ENCODE measurements around the gene TUBA3D.
"Not testable (repeated sequence)": the region's sequence is repeated elsewhere in the genome, so short reads cannot be mapped to it uniquely, and the experiment has no call there.

TUBA3D gene

GRCh38 chr2:131475831-131476230 lies at the start of gene TUBA3D:
Gene TUBA3D, plus strand, starts transcription at chr2:131476119. Its CDS starts 81 bp downstream, at chr2:131476200.
- no peak for DNase-seq

DNA sequence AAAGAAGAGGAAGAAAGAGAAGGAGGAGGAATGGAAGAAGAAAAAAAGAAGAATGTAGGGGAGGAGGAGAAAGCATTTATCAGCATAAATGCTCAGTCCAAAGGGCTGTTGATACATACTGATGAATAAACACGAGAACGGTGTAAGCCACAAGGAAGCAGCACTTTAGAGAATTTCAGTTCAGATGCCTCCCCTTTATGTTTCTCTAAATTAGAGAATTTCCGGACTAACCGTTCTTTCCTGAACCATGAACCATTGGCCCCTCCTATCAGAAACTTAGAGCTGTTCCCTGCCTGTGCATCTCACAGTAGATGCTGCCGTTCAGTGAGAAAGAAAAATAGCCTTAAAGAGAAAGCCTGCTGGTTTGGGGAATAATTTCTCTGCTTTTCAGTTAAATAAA lies 49.2 kb upstream of the TUBA3D start:
- DNase-seq, result no peak

DNA sequence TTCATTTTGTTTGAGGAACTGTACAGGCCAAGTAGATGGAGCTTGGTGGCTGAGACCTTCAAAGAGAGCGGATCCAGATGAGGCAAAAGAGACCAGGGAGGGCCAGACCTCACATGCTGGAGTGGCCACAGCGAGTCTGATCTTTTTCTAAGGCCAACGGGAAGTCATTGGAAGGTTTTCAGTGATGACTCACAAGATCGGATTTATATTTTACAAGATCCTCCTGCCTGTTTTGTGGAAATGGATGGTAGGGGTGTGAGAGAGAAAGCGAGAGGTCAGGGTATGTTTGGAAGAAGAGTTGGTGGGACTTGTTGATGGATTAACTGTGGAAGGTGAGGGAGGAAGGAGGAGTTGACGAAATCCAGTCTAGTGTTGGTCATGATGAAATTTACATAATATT lies 44.6 kb upstream of the TUBA3D start:
- no peak for DNase-seq

- not testable (repeated sequence) for DNase-seq
Observed at GRCh38 chr2:131440742-131441468, 35.0 kb upstream of the TUBA3D start.

DNA sequence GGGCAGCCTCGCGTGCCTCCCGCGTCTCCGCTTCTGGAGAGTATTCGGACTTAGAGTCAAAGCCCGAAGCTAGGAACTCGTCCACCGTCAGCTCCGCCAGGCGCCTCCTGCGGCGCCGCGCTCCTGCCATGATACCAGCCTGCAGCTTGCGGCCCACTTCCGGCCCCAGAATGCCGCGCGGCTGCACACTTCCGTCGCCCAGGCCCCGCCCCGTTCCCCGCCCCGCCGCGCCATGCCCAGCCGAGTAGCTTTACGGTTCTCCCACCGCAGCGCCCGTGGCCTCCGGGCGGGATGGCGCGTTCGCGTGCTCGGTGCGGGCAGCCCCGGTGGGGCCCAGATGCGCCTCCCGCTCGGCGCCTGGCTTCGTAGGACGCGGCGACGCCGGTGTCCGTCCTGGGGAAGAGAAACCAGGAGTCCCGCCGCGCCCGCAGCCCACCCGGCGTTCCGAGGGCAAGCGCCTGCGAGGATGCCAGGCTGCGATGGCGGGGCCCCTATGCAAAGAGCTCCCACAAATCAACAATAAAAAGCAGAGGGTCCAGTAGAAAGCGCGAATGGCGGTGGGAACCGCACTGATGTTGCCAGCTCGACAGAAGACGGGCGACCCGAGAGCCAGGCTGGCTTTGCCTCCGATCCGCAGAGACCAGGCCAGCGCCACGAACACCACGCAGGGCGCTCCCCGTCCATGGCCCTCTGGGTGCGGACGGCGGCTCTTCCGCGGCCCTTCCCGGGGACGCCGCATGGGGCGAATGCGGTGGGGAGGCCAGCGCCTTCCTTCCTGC lies 31.0 kb upstream of the TUBA3D start:
- DNase-seq, result not testable (repeated sequence)

GRCh38 chr2:131445515-131445797 lies 30.5 kb upstream of the TUBA3D start:
- DNase-seq, result not testable (repeated sequence)

GRCh38 chr2:131445896-131446295 lies 30.0 kb upstream of the TUBA3D start:
- no peak for DNase-seq

- not testable (repeated sequence) for DNase-seq
Observed at GRCh38 chr2:131447981-131448380, 27.9 kb upstream of the TUBA3D start.

GRCh38 chr2:131451265-131451949 lies 24.5 kb upstream of the TUBA3D start:
- DNase-seq, result not testable (repeated sequence)

- DNase-seq, result not testable (repeated sequence)
Observed at GRCh38 chr2:131454914-131455313, 21.0 kb upstream of the TUBA3D start.

DNA sequence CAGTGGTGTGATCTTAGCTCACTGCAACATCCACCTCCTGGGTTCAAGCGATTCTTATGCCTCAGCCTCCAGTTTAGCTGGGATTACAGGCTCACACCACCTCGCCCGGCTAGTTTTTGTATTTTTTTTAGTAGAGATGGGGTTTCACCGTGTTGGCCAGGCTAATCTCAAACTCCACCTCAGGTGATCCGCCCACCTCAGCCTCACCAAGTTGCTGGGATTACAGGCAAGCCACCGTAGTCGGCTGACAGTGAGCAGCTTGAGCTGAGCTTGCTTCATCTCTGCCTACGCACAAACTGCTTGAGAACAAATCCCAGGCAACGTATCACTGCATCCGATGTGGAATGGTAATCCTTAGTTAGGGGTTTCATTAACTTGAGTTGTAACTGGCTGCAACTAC lies 8.2 kb upstream of the TUBA3D start:
- DNase-seq, result not testable (repeated sequence)

GRCh38 chr2:131470944-131471343 lies 5.0 kb upstream of the TUBA3D start:
- DNase-seq, result not testable (repeated sequence)

DNA sequence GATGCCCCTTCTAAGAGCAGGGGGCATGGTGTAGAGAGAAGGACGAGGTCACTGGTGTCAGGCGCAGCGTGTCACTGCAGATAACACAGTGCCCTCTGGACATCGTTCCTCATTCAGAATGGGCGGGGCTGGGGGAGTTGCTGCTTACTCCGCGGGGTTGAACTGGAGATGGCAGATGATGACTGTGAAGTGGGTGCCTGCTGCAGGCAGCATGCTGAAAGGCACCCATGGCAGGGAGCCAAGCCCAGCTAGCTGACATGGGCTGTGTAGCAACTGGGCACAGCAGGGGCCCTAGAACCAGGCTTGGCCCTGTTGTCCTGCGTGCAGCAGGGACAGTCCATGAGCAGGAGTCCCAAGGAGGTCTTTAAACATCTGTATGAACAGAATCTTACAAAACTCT lies 4.3 kb upstream of the TUBA3D start:
- DNase-seq, result not testable (repeated sequence)

DNA sequence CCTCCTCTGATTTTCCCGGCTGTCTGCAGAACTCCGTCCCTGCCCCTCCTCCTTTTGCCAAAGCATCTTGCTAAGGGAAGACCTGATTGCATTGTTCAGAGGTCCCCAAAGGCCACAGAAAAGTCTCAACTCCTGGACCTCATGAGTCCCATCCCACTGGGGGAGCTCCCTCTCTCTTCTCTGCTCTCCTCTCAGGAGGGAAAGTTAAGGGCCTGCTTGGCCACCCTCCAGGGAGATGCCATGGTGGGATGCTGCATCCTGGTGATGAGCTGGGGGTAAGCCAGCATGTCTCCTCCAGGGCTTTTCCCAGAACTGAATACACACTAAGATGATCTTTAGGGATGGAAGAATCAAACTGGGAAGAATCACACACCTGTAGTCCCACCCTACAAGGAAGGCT lies 2.7 kb upstream of the TUBA3D start:
- not testable (repeated sequence) for DNase-seq

- DNase-seq, result not testable (repeated sequence)
Observed at GRCh38 chr2:131476363-131476762, 444 bp downstream of the TUBA3D start.

DNA sequence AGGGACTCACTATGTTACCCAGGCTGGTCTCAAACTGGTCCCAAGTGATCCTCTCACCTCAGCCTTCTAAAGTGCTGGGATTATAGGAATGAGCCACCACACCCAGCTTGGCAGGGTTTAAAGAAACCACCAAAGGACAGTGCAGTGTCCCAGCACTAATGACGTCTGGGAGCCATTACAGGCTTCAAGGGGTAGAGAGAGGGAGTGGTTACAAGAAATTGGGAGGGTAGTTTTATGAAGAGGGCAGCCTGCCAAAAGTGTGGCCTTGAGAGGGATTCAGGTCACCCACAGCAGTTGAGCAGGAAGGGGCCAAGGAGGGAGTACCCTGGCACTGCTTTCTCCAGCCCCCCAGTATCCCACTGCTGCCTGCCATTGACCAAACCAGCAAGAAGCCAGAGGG lies 1.3 kb downstream of the TUBA3D start:
- DNase-seq, result not testable (repeated sequence)

DNA sequence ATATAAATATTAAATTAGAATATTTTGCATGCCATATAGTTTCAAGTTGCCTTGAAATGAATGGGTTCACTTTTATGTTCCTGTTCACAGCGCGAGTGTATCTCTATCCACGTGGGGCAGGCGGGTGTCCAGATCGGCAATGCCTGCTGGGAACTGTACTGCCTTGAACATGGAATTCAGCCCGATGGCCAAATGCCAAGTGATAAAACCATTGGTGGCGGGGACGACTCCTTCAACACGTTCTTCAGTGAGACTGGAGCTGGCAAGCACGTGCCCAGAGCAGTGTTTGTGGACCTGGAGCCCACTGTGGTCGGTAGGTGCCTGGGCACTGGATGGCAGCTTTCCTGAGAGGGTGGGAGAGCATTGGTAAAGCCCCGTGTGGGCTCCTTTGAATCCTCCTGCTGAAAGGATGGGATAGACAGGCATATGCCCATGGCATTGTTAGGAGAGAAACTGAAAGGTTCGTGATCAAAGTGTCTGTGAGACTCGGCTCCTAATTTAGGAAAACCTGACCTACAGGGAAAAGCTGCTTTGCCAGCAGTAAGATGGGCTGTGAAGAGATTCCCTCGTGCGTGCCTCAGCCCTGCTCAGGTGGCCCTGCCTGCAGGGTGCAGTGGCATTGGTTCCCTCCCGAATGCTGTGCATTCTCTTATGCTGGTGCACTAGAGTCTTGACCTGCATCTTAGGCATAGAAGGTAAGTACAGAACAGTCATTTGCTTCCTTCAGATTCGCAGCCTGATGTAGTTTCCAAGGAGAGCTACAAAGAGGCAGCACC lies 2.3 kb downstream of the TUBA3D start:
- DNase-seq, result not testable (repeated sequence)

- DNase-seq, result not testable (repeated sequence)
Observed at GRCh38 chr2:131478850-131479461, 3.0 kb downstream of the TUBA3D start.

GRCh38 chr2:131480351-131480750 lies 4.4 kb downstream of the TUBA3D start:
- DNase-seq, result not testable (repeated sequence)

DNA sequence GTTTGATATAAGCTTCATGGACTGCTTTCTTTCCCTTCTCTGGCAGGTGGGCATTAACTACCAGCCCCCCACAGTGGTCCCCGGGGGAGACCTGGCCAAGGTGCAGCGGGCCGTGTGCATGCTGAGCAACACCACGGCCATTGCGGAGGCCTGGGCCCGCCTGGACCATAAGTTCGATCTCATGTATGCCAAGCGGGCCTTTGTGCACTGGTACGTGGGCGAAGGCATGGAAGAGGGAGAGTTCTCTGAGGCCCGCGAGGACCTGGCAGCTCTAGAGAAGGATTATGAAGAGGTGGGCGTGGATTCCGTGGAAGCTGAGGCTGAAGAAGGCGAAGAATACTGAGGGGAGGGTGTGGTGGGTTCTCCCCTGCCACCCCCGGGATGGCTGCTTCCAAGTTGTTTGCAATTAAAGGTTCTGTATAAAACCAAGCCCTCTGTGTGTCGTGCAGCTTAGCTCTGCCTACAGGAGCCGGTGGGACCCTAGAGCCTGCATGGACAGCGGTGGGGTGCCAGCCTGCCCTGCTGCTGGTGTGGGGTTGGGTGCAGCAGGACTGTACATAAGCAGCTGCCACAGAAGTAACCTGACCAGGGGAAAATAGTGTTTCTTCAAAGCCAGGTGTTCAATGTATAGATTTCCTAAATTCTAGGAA lies 6.7 kb downstream of the TUBA3D start:
- not testable (repeated sequence) for DNase-seq

GRCh38 chr2:131483981-131484820 lies 8.3 kb downstream of the TUBA3D start:
- not testable (repeated sequence) for DNase-seq

Data from activated CD4-positive, alpha-beta T cell treated with anti-CD3 and anti-CD28 coated beads, Interleukin-2, amount 50 U/mL, for 4 hours (primary cell).